Smooth muscle cell (in vitro differentiated cells): ENCODE measurements around the gene UGT1A4. TPM values are rescaled to one million over a fixed set of nuclear protein-coding genes. Genes with fewer than 3 reads are reported as not detected.

Source experiments
- DNase-seq: peaks from one replicate; lab custom pipeline; 2025; ENCODE audit not compliant: unreplicated experiment; lab: John Stamatoyannopoulos, UW
- H2AFZ ChIP-seq: fragments of 200-600 bp; sonication (generic); 2 replicates; pipeline ENCODE4 v1.6.0; 2016; ENCODE audit warnings: antibody characterized with exemption, low read depth, mild to moderate bottlenecking
- H3F3A ChIP-seq: fragments of 200-600 bp; sonication (generic); 2 replicates; pipeline ENCODE4 v1.6.0; 2017; ENCODE audit warnings: antibody characterized with exemption, low read depth
- H3K27ac ChIP-seq: fragments of 200-600 bp; sonication (generic); 2 replicates; pipeline ENCODE4 v1.5.1; 2016; ENCODE audit warnings: low read depth, mild to moderate bottlenecking
- H3K27me3 ChIP-seq: fragments of 200-600 bp; sonication (generic); 2 replicates; pipeline ENCODE4 v1.6.1; 2016; ENCODE audit warnings: low read depth, mild to moderate bottlenecking
- H3K36me3 ChIP-seq: fragments of 200-600 bp; sonication (generic); 2 replicates; pipeline ENCODE4 v1.5.1; 2016; ENCODE audit warnings: low read depth
- H3K4me1 ChIP-seq: fragments of 200-600 bp; sonication (generic); 2 replicates; pipeline ENCODE4 v1.5.1; 2016; ENCODE audit warnings: low read depth
- H3K4me2 ChIP-seq: fragments of 200-600 bp; sonication (generic); 2 replicates; pipeline ENCODE4 v1.6.0; 2016; ENCODE audit warnings: mild to moderate bottlenecking
- H3K4me3 ChIP-seq: fragments of 200-600 bp; sonication (generic); 2 replicates; pipeline ENCODE4 v1.5.1; 2016; ENCODE audit warnings: mild to moderate bottlenecking
- H3K79me2 ChIP-seq: fragments of 200-600 bp; sonication (generic); 2 replicates; pipeline ENCODE4 v1.6.0; 2016; ENCODE audit warnings: low read depth, mild to moderate bottlenecking
- H3K9ac ChIP-seq: fragments of 200-600 bp; sonication (generic); 2 replicates; pipeline ENCODE4 v1.6.0; 2016; ENCODE audit warnings: low read depth
- H3K9me3 ChIP-seq: fragments of 200-600 bp; sonication (generic); replicated peaks from 2 replicates; pipeline ENCODE4 v1.5.1; 2016; ENCODE audit warnings: low read depth
- H4K20me1 ChIP-seq: fragments of 200-600 bp; sonication (generic); 2 replicates; pipeline ENCODE4 v1.6.0; 2016; ENCODE audit warnings: low read depth
- CTCF ChIP-seq: fragments of 200-600 bp; sonication (generic); IDR thresholded peaks from 2 replicates; pipeline ENCODE4 v1.5.1; 2017; ENCODE audit warnings: borderline replicate concordance, mild to moderate bottlenecking, antibody characterized with exemption; ENCODE audit not compliant: insufficient read depth, poor library complexity, severe bottlenecking
- WGBS: methylation state at CpG from one replicate; pipeline ENCODE4 v1.1.7; 2016; ENCODE audit warnings: low lambda C conversion rate; 5-methylcytosine and 5-hydroxymethylcytosine counted together
- polyA plus RNA-seq: library from polyadenylated mRNA; unstranded; fragments of >200 nt; fragmentation: Nextera tagmentation; extraction: Ambion mirVana; gene quantifications from 2 replicates; pipeline ENCODE4 v1.2.1, GENCODE V29; 2016
- total RNA-seq: library from RNA; depleted of rRNA; stranded (reverse); fragments of >200 nt; gene quantifications from 2 replicates; pipeline ENCODE4 v1.2.3, GENCODE V29; 2014

UGT1A4 gene
- total and polyA plus RNA-seq, 2 experiments from 2014 or later, result not detected

GRCh38 chr2:233780771-233781170 lies 62.2 kb downstream of the UGT1A4 start:
- Histone ChIP-seq H3F3A (no peaks in the 10 kb centered on the region), H3K4me1 (no peaks in the 10 kb centered on the region), H3K9me3 (no peaks in the 10 kb centered on the region), H3K36me3 (no peaks in the 10 kb centered on the region), H3K27ac (no peak overlapping the region), H3K4me2 (no peak overlapping the region), H4K20me1 (no peaks in the 10 kb centered on the region), H2AFZ (no peak overlapping the region), H3K27me3 (peaks cover 3% of the 10 kb centered on the region), H3K79me2 (no peaks in the 10 kb centered on the region), H3K9ac (no peak overlapping the region), H3K4me3 (no peak overlapping the region)
- no peak for DNase-seq
- TF ChIP-seq CTCF, result no peak
- WGBS, result 75% methylated on average over 4 of the region's 4 CpGs

- WGBS, result 89% methylated on average over 7 of the region's 7 CpGs
- H4K20me1 ChIP-seq, result no peaks in the 10 kb centered on the region
- TF ChIP-seq CTCF, result no peak
- no peaks in the 10 kb centered on the region for H3F3A ChIP-seq
- no peak overlapping the region for H3K4me3 ChIP-seq
- H3K4me1 ChIP-seq, result no peaks in the 10 kb centered on the region
- no peaks in the 10 kb centered on the region for H3K27me3 ChIP-seq
- no peak overlapping the region for H3K27ac ChIP-seq
- no peaks in the 10 kb centered on the region for H3K9me3 ChIP-seq
- no peak overlapping the region for H2AFZ ChIP-seq
- H3K36me3 ChIP-seq, result no peaks in the 10 kb centered on the region
- H3K4me2 ChIP-seq, result no peak overlapping the region
- H3K79me2 ChIP-seq, result no peaks in the 10 kb centered on the region
- H3K9ac ChIP-seq, result no peak overlapping the region
- no peak for DNase-seq
Measured at GRCh38 chr2:233789554-233789953, 71.0 kb downstream of the UGT1A4 start.

GRCh38 chr2:233791151-233791882 lies 72.8 kb downstream of the UGT1A4 start:
- no peaks in the 10 kb centered on the region for H3K27me3 ChIP-seq
- WGBS, result 92% methylated on average over 18 of the region's 18 CpGs
- no peak overlapping the region for H3K27ac ChIP-seq

More at GRCh38 chr2:233791151-233791882, 72.8 kb downstream of the UGT1A4 start:
- no peak for TF ChIP-seq CTCF
- H3F3A ChIP-seq, result no peaks in the 10 kb centered on the region
- H3K4me3 ChIP-seq, result no peak overlapping the region
- H3K36me3 ChIP-seq, result no peaks in the 10 kb centered on the region
- no peak overlapping the region for H3K9ac ChIP-seq
- no peaks in the 10 kb centered on the region for H3K9me3 ChIP-seq
- no peak overlapping the region for H2AFZ ChIP-seq
- H3K79me2 ChIP-seq, result no peaks in the 10 kb centered on the region
- H4K20me1 ChIP-seq, result no peaks in the 10 kb centered on the region
- DNase-seq, result no peak
- H3K4me2 ChIP-seq, result no peak overlapping the region
- H3K4me1 ChIP-seq, result no peaks in the 10 kb centered on the region
